MM.1S (cell line): ENCODE data around the gene PLXNA4.

Experiments used
- EZH2 ChIP-seq: fragments of 300-600 bp; sonication (generic); optimal IDR thresholded peaks from 2 replicates; pipeline ENCODE3; 2017; ENCODE audit warnings: low read depth, mild to moderate bottlenecking, antibody characterized with exemption, low read length, mixed read lengths
- EZH2phosphoT487 ChIP-seq: fragments of 300-600 bp; sonication (generic); IDR thresholded peaks from 2 replicates; pipeline ENCODE4 v1.6.1; 2018; ENCODE audit warnings: antibody characterized with exemption, low read length
- TF ChIP-seq, protein P1 (sequence below): fragments of 300-600 bp; sonication (generic); IDR thresholded peaks from 2 replicates; pipeline ENCODE4 v1.5.1; 2016; ENCODE audit warnings: antibody characterized with exemption, low read length, mixed read lengths

DNA sequence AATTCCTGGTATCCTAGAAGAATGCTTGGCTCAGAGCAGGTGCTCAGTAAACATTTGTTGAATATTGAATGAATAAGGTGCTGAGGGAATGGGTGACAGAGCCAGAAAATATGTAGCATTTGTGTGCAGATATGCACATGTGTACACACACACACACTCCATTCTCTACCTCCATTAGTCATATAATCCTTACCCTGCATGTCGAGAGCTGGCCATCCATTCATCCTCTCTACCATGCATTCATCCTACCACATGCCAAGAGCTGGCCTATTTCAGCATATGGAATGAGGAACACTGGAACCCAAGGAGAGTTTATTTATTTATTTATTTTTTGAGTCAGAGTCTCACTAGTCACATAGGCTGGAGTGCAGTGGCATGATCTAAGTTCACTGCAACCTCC lies 284.8 kb downstream of the PLXNA4 start:
- TF ChIP-seq EZH2phosphoT487 = no peak
- TF ChIP-seq, protein P1, sequence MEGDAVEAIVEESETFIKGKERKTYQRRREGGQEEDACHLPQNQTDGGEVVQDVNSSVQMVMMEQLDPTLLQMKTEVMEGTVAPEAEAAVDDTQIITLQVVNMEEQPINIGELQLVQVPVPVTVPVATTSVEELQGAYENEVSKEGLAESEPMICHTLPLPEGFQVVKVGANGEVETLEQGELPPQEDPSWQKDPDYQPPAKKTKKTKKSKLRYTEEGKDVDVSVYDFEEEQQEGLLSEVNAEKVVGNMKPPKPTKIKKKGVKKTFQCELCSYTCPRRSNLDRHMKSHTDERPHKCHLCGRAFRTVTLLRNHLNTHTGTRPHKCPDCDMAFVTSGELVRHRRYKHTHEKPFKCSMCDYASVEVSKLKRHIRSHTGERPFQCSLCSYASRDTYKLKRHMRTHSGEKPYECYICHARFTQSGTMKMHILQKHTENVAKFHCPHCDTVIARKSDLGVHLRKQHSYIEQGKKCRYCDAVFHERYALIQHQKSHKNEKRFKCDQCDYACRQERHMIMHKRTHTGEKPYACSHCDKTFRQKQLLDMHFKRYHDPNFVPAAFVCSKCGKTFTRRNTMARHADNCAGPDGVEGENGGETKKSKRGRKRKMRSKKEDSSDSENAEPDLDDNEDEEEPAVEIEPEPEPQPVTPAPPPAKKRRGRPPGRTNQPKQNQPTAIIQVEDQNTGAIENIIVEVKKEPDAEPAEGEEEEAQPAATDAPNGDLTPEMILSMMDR = no peak
- no peak for TF ChIP-seq EZH2
